SK-N-SH treated with all-trans-retinoic acid at 6 μM for 48 hours (cell line): Measurements from ENCODE around the gene SMARCA1.

ENCODE experiments used
- ATAC-seq: fragments of 200-7000 bp; cut with Tn5 transposase; 3 replicates; pipeline ENCODE4 v1.9.1; 2020; ENCODE audit warnings: mild to moderate bottlenecking, moderate library complexity
- ESRRG ChIP-seq: fragments of 250-450 bp; sonication (Bioruptor Pico); IDR thresholded peaks from 2 replicates; pipeline ENCODE4 v1.6.1; 2021; ENCODE audit warnings: mild to moderate bottlenecking
- GLIS3 ChIP-seq: fragments of 250-450 bp; sonication (Bioruptor Pico); IDR thresholded peaks from 2 replicates; pipeline ENCODE4 v1.5.0; 2020; ENCODE audit warnings: mild to moderate bottlenecking, moderate library complexity
- ISL1 ChIP-seq: fragments of 250-450 bp; sonication (Bioruptor Pico); IDR thresholded peaks from 2 replicates; pipeline ENCODE4 v2.1.2; 2022; ENCODE audit warnings: mild to moderate bottlenecking, moderate library complexity
- OSR1 ChIP-seq: fragments of 250-450 bp; sonication (Bioruptor Pico); IDR thresholded peaks from 2 replicates; pipeline ENCODE4 v1.8.0; 2022; ENCODE audit warnings: moderate library complexity, mild to moderate bottlenecking, inconsistent platforms
- PATZ1 ChIP-seq: fragments of 250-450 bp; sonication (Bioruptor Pico); IDR thresholded peaks from 2 replicates; pipeline ENCODE4 v1.8.0; 2020; ENCODE audit warnings: mild to moderate bottlenecking, moderate library complexity, borderline replicate concordance
- RARB ChIP-seq: fragments of 250-450 bp; sonication (Bioruptor Pico); IDR thresholded peaks from 2 replicates; pipeline ENCODE4 v1.8.0; 2021; ENCODE audit warnings: mild to moderate bottlenecking, moderate library complexity
- TCF4 ChIP-seq: fragments of 250-450 bp; sonication (Bioruptor Pico); IDR thresholded peaks from 2 replicates; pipeline ENCODE4 v1.8.0; 2021; ENCODE audit warnings: mild to moderate bottlenecking, moderate library complexity, borderline replicate concordance
- TOX ChIP-seq: fragments of 250-450 bp; sonication (Bioruptor Pico); IDR thresholded peaks from 2 replicates; pipeline ENCODE4 v1.8.0; 2021; ENCODE audit warnings: mild to moderate bottlenecking, moderate library complexity, borderline replicate concordance
- TSHZ2 ChIP-seq: fragments of 250-450 bp; sonication (Bioruptor Pico); IDR thresholded peaks from 2 replicates; pipeline ENCODE4 v1.5.0; 2020; ENCODE audit warnings: mild to moderate bottlenecking, moderate library complexity
- ZC3H10 ChIP-seq: fragments of 250-450 bp; sonication (Bioruptor Pico); IDR thresholded peaks from 2 replicates; pipeline ENCODE4 v1.5.1; 2021; ENCODE audit warnings: mild to moderate bottlenecking, moderate library complexity
- ZFP3 ChIP-seq: fragments of 250-450 bp; sonication (Bioruptor Pico); IDR thresholded peaks from 2 replicates; pipeline ENCODE4 v1.5.0; 2020; ENCODE audit warnings: mild to moderate bottlenecking, moderate library complexity
- ZFP30 ChIP-seq: fragments of 450-650 bp; formaldehyde crosslinking; IDR thresholded peaks from 2 replicates; pipeline ENCODE4 v1.5.0; 2022; ENCODE audit warnings: mild to moderate bottlenecking, moderate library complexity
- ZNF565 ChIP-seq: fragments of 450-650 bp; formaldehyde crosslinking; conservative IDR thresholded peaks from 2 replicates; pipeline ENCODE4 v1.5.0; 2020; ENCODE audit warnings: low read depth, mild to moderate bottlenecking, moderate library complexity
- ZNF70 ChIP-seq: fragments of 450-650 bp; formaldehyde crosslinking; IDR thresholded peaks from 2 replicates; pipeline ENCODE4 v1.5.0; 2020; ENCODE audit warnings: mild to moderate bottlenecking, moderate library complexity
- ZNF8 ChIP-seq: fragments of 450-650 bp; formaldehyde crosslinking; IDR thresholded peaks from 2 replicates; pipeline ENCODE4 v1.5.0; 2020; ENCODE audit warnings: mild to moderate bottlenecking, moderate library complexity
- TF ChIP-seq, protein P1 (sequence below): fragments of 250-450 bp; sonication (Bioruptor Pico); IDR thresholded peaks from 2 replicates; pipeline ENCODE4 v1.8.0; 2021; ENCODE audit warnings: low read depth, mild to moderate bottlenecking, moderate library complexity, borderline replicate concordance
- TF ChIP-seq, protein P2 (sequence below): fragments of 250-450 bp; sonication (Bioruptor Pico); IDR thresholded peaks from 2 replicates; pipeline ENCODE4 v1.5.1; 2021; ENCODE audit warnings: mild to moderate bottlenecking, moderate library complexity

SMARCA1 gene

DNA sequence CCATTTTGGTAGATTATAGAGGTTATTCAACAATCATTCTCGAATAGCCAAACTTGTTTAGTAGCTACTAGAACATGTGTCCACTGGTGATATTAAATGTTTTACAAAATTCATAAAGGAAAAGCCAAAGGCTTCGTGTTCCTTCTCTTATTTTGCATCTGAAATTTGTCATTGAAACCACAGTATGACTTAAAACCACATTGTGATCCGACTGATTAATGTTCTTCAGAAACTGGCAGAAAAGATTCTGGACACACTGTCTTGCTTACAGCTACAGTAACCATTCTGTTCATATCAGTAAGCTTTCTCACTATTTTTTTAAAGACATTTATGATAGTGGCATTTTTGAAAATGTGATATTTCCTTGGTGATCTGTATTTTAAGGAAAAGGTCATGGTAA is 2.6 kb upstream of the SMARCA1 start:
- TF ChIP-seq RARB = no peak
- no peak for ATAC-seq

DNA sequence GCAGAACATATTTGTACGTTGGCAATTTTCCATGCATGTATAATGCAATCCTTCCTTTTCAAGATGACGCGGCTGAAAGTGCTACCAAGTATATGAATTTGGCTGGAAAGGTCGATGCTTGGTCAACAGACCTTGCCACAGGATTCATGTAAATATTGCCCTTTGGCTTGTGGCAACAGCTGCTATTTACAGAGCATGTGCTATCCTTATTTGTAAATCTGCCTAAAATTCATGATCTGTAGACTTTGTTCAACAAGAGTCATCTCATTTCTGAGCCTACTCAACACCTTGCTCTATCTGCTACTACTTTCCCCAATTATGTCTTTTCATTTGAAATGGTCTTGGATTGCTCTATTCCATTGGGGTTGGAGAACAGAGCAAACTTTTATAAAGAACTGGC is 1.9 kb upstream of the SMARCA1 start:
- TF ChIP-seq, protein P1, sequence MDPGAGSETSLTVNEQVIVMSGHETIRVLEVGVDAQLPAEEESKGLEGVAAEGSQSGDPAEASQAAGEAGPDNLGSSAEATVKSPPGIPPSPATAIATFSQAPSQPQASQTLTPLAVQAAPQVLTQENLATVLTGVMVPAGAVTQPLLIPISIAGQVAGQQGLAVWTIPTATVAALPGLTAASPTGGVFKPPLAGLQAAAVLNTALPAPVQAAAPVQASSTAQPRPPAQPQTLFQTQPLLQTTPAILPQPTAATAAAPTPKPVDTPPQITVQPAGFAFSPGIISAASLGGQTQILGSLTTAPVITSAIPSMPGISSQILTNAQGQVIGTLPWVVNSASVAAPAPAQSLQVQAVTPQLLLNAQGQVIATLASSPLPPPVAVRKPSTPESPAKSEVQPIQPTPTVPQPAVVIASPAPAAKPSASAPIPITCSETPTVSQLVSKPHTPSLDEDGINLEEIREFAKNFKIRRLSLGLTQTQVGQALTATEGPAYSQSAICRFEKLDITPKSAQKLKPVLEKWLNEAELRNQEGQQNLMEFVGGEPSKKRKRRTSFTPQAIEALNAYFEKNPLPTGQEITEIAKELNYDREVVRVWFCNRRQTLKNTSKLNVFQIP (CRISPR knock-in tag) = no peak
- TF ChIP-seq ZNF565 (no peak), ISL1 (CRISPR knock-in tag) (no peak), ZNF70 (CRISPR knock-in tag) (no peak), ESRRG (CRISPR knock-in tag) (no peak), OSR1 (no peak), TSHZ2 (CRISPR knock-in tag) (no peak), ZNF8 (CRISPR knock-in tag) (no peak), ZFP3 (CRISPR knock-in tag) (no peak)
- TF ChIP-seq, protein P2, sequence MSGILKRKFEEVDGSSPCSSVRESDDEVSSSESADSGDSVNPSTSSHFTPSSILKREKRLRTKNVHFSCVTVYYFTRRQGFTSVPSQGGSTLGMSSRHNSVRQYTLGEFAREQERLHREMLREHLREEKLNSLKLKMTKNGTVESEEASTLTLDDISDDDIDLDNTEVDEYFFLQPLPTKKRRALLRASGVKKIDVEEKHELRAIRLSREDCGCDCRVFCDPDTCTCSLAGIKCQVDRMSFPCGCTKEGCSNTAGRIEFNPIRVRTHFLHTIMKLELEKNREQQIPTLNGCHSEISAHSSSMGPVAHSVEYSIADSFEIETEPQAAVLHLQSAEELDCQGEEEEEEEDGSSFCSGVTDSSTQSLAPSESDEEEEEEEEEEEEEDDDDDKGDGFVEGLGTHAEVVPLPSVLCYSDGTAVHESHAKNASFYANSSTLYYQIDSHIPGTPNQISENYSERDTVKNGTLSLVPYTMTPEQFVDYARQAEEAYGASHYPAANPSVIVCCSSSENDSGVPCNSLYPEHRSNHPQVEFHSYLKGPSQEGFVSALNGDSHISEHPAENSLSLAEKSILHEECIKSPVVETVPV (CRISPR knock-in tag) = no peak
- no peak for ATAC-seq

DNA sequence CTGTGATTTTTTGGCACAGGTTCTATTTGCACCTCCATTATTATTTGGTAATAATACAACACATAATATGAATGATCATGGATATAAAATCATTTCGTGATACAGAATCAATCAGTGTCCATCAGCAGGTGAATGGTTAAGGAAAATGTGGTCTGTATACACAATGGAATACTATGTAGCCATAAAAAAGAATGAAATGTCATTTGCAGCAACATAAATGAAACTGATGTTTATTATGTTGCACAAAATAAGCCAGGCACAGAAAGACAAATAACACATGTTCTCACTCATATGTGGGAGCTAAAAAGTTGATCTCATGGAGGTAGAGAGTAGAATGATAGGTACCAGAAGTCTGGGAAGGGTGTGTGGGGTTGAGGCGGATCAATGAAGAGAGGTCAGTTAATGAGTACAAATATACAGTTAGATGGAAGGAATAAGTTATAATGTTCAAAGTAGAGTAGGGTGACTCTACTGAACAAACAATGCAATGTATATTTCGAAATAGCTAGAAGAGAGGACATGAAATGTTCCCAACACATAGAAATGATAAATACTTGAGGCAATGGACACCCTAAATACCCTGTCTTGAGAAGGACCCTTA is 1.1 kb upstream of the SMARCA1 start:
- no peak for TF ChIP-seq GLIS3 (CRISPR knock-in tag)
- no peak for TF ChIP-seq ISL1 (CRISPR knock-in tag)
- TF ChIP-seq ESRRG (CRISPR knock-in tag) = no peak
- no peak for TF ChIP-seq TCF4 (CRISPR knock-in tag)
- no peak for ATAC-seq

GRCh38 chrX:129522184-129523078 is 859 bp downstream of the SMARCA1 start:
- TF ChIP-seq ZC3H10 (CRISPR knock-in tag) = no peak
- TF ChIP-seq PATZ1 (CRISPR knock-in tag) = 0 out of 2 replicates have a peak, but pooled peaks have one; percentile 31
- TF ChIP-seq, all 23 proteins: peak for 1
- ATAC-seq = peak; percentile 84

GRCh38 chrX:129520151-129520550 is 3.1 kb downstream of the SMARCA1 start:
- no peak for ATAC-seq
- TF ChIP-seq, protein P2 (CRISPR knock-in tag) = no peak
- TF ChIP-seq ZC3H10 (CRISPR knock-in tag) = no peak
- no peak for TF ChIP-seq PATZ1 (CRISPR knock-in tag)
- no peak for TF ChIP-seq ZFP30 (CRISPR knock-in tag)
- no peak for TF ChIP-seq TOX
- TF ChIP-seq TSHZ2 (CRISPR knock-in tag) = no peak
- TF ChIP-seq ZNF565 = no peak
- TF ChIP-seq ESRRG (CRISPR knock-in tag) = no peak
- no peak for TF ChIP-seq OSR1
- TF ChIP-seq GLIS3 (CRISPR knock-in tag) = no peak
- no peak for TF ChIP-seq ZFP3 (CRISPR knock-in tag)
- no peak for TF ChIP-seq RARB
- no peak for TF ChIP-seq TCF4 (CRISPR knock-in tag)
